Right hindlimb (tissue), 1 donor: ENCODE measurements around the gene CEP43.

Source experiments
- DNase-seq: peaks from one replicate; pipeline ENCODE4 v3.0.0-alpha.2; 2018

The CEP43 gene

DNA sequence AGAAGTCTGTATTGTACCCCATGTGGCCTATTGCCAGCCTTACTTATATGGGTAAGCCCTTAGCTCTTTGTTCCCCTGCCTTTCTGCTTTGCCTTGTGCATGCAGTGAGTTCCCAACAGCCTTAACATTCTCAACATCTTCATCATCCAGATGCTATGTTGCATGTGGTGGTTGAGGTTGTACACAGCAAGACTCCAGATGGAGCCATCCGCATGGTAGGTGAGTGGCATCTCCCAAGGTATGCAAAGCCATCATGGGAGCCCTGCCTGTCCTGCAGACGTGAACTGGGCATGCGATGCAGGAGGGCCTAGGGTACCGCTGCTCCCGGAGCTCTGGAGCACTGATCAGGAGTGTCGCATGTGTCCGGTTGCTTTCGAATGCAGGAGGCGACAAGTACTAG is 16.1 kb downstream of the CEP43 start:
- no peak for DNase-seq

DNA sequence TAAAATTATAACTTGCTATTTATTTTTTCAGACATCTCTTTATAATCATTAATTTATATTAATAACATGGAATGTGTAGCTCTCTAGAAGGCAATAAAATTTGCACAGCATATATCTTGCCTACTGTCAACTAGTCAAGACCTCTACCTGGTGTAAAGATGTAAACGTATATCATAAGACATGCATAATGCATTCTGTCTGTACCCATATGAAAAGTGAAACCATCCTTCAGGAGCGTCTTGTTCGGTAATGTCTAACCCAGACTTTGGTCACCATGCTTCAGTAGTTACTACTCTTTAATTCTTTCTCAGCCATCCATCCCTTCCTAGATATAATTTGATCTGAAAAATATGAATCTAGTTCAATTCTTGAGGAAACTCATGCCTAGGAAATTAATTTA is 21.0 kb downstream of the CEP43 start:
- no peak for DNase-seq

- no peak for DNase-seq
These were observed 28.1 kb downstream of the CEP43 start for GRCh38 chr6:167027308-167027707.

DNA sequence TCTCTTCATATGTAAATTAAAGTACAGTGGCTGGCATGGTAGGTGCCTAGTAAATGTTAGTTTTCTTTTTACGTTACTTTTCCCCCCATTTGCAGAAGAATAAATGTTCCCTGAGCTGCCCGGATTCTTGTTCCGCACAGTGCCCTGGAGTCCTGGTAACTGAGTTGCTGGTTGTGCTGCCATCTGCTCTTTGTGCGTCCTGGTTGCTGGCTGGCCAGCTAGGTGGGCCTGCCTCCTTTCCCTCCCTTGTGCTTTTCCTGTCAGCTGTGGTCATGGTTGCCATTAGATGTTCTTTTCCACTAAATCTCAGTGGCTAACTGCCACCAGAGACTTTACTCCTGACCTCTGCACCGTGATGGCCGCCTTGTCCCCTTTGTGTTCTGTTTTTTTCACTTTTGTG is 28.6 kb downstream of the CEP43 start:
- no peak for DNase-seq

GRCh38 chr6:167030222-167031072 is 31.2 kb downstream of the CEP43 start:
- no peak for DNase-seq

DNA sequence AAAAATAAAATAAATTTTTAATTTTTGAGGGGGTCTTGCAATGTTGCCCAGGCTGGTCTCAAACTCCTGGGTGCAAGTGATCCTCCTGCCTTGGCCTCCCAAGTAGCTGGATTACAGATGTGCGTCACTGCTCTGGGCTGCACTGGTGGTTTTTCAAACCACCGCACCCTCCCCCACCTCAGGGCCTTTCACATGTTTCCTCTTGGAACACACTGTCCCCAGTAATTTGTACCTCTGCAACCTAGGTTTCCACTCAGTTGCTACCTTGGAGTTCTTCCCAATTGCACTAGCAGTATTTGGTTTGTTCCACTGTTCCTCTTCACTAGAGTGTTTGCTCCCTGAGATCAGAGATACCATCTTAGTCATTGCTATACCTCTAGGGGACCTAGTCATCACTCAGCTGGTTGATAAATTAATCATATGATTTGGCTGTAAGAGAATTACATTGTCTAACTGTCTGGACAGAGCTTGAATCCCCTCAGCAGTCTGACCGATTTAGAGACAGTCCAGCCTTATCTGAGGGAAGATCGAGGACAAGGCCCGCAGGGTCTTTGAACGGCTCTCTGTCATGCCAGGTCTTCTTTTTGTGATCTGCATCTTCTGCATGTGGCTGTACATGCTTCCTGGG is 32.0 kb downstream of the CEP43 start:
- no peak for DNase-seq

DNA sequence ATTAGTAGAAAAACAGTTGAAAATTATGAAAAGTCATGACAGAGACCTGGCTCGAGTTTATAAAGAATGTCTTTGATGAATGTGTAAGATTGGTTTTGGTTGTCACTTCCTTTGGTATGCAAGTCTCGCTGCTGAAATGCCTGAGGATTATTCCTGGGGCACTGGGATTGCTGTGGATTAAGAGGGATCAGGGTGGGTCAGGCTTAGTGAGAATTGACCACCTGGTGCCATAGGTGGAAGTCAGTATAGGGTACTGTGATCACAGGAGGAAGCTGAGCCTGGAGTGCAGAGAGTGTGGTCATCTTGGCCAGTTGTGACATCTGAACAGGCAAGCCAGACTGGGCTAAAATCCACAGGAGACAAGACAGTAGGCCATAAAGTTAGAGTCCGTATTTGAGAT is 34.9 kb downstream of the CEP43 start:
- no peak for DNase-seq

DNA sequence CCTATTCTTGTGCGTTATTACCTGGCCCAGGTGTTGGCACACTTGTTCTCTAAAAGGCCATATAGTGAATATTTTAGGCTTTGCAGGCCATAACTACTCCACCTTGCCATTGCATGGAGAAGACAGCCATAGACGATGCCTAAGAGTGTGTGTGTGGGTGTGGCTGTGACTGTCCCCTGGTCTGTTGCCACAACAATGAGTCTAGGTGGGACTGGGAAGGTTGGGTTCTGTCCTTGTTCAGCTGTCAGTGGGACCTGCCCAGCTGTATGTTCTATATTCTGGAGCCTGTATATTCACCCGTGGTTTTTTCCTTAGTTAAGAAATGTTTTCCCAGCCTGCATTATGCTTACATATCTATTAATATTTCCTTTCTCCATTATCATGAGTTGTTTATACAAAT is 38.6 kb downstream of the CEP43 start:
- no peak for DNase-seq

GRCh38 chr6:167044696-167045095 is 45.5 kb downstream of the CEP43 start:
- no peak for DNase-seq

DNA sequence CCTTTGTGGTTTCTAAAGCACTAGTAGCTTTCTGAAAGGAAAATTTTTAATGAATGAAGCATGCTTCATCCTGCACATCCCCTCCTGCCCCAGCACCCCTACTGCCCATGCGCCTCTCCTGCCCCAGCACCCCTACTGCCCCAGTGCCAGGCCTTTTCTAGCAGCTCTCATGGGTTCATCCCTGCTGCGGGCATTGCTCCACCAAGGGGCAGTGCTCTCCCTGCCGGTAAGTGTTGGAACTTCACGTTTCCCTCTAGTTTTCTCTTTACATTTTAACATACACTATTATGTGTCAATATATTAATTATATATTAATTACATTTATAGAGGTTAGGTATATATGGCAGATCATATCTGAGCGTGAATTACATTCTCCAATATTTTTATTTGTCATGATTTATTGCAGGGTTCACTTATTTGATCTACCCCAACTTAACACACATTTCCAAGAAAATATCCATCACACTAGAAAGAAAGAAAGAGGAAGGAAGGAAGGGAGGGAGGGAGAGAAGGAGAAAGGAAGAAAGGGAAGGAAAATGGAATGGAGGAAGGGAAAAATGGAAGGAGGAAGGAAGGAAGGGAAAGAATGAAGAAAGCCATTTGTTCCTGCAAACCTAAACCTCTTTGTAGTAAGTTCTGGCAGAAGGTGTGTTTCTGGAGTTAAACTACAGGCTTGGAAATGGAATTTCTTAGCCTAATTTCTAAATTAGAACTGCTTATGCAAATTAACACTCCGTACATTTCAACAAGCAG is 46.8 kb downstream of the CEP43 start:
- DNase-seq, result no peak

DNA sequence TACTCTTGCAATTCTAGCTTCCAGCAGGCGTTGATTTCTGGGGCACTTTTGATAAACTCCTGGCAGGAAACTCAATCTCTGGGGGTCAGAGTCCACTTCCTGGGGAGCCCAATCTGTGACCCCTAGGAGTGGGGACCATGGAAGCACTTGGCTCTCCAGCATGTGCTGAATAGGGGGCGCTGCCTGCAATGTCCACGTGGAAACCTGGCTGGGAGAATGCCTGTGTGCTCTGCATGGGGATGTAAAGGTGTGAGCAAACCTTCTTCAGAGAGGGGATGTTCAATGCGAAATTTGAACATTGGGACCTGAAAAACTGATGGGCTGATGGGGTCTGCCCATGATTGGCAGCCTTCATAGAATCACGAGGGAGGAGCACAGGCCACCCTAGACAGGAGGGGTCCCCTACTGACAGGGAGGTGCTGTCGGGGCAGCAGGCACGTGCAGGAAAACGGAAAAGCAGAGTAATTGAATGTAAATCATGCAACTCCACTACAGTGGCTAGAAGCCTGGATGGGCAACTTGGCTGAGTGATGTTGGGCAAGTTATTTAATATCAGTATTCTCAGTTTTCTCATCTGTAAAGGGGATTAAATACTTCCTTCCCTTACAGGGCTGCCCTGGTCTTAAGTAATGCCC is 47.8 kb downstream of the CEP43 start:
- DNase-seq, result no peak

GRCh38 chr6:167047554-167047953 is 48.4 kb downstream of the CEP43 start:
- no peak for DNase-seq
